ENCODE data around the gene GGCX.
"Not testable (repeated sequence)": the region's sequence is repeated elsewhere in the genome, so short reads cannot be mapped to it uniquely, and the experiment has no call there.

GGCX gene

DNA sequence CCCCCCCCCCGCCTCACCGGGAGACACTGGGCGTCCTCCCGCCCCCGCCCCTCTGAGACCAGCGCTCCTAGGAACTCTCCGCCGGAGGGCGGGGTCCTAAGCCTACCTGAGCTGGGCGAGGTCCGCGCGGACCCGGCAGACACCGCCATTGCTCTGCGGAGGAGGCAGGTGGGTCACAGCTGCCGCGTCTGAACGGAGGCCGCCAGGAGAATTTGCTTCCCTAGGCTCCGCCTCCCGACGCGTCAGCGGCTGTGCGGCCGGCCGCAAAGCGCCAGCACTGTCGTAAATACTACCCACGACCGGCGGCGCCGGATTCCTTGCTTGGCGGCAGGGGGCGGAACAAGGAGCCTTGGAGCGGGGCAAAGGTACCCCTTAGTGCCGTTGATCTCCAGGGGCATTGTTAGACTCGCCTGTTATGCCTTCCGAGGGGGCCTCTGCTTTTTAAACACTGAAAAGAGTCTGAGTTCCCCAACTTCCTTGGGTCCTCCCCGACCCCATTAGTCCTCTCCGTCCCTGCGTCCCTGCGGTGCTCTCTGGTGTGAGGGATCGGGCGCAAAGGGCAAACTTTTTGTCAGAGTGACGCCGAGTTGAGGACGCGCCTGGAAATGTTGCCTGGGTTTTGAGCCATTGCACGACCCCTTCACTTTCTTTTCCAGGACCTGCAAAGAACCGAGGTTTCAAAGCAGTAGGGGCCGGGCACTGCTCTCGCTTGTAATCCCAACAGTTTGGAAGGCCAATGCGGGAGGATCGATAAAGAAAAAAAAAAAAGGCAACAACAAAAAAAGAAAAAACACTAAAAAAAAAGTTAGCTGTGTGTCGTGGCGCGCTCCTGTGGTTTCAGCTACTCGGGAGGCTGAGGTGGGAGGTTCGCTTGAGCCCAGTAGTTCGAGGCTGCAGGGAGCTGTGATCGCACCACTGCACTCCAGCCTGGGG lies at the start of gene GGCX:
TSS of gene GGCX (minus strand) at position 214 of the 933 bp plus-strand sequence. CDS start at position 149, 65 bp downstream.
- peak; percentile 95 for DNase-seq (ENCODE audit: low spot score)

DNA sequence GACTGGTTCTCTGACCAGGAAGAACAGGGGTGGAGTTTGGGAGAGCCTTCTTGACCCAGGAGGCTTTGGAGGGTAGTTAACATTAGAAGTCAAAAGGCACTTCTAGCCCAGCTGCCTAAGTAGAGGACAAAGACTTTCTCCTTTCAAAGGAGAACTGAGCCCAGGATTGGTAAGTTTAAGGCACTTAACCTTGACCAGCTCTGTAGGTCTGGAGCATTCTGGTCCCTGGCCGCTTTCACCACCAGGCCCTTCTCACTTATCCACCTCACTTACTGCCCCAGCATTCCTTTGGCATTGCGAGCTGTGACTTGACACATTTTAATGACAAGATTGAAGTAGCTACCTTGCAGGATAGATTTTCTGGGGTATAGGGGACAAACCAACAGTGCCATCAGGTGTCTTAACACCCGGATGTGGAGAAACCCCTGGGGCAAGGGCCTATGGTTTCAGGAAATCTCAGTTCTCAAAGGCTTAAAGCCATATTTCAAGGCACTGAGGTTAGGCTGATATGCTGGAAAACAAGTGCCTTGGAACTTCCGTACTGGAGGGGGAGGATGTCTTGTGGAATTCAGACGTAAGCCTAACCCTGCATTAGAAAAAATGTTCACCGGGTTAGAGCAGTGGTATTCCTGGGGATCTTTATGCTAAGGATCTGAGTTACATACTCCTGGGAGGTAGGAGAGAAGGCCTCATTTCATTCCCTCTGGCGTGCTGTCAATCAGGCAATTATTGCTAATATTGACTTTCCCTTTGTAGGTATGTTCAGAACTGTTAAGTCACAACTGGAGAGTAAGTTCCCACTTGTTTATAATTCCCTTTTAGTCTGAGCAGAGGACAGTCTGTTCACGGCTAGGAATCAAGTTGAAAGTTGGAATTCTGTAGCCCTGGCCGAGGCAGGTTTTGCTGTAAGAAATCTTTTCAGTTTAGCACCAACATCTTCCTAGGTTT lies 46.2 kb upstream of the GGCX start:
- DNase-seq (ENCODE audit: low spot score) = no peak

DNA sequence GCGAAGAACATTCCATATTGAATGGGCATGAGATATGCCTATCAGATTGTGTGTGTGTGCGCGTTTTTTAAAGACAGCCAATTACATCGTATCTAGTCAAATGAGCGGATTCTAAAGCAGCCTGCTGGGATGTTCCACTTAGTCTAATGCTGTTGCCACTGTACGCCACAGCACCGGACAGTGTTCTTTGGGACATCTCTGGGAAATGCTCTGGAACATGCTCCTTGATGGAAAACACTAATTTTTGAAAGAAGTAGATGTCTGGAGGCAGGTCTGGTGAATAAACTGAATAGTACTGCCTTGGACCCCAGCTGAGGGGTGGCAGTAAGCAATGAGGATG lies 44.8 kb upstream of the GGCX start:
- no peak for DNase-seq (ENCODE audit: low spot score)

DNA sequence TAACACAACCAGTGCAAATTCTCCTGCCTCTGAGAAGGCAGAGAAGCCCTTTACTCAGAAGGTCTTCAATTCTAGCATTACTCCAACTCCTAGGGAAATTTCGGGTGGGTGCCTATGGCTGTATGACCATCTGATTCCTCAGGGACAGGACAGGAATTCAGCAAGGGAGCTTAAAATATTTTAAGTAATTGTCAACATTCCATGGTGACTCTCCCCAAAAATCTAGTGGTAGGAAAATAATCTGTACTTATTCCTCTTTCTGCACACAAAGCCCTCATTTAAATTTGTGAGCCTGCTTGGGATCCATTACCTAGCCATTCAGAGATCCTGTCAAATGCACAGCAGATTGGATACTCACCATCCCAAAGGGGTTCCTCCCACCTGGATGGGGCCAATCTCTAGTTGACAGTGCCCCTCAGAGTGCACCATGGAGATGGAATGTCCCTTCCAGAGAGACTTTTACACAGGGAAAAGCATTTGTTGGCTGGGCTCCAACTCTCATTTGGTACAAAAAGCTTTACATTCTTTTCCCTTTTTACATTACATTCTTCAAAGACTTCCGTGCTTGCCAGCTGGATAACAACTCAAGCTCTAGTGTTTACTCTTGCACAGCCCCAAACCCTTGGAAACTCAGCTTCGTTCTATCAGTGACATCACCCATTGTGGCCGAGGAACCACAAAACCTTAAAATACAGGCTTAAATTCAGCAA lies 44.3 kb upstream of the GGCX start:
- DNase-seq (ENCODE audit: low spot score) = no peak

DNA sequence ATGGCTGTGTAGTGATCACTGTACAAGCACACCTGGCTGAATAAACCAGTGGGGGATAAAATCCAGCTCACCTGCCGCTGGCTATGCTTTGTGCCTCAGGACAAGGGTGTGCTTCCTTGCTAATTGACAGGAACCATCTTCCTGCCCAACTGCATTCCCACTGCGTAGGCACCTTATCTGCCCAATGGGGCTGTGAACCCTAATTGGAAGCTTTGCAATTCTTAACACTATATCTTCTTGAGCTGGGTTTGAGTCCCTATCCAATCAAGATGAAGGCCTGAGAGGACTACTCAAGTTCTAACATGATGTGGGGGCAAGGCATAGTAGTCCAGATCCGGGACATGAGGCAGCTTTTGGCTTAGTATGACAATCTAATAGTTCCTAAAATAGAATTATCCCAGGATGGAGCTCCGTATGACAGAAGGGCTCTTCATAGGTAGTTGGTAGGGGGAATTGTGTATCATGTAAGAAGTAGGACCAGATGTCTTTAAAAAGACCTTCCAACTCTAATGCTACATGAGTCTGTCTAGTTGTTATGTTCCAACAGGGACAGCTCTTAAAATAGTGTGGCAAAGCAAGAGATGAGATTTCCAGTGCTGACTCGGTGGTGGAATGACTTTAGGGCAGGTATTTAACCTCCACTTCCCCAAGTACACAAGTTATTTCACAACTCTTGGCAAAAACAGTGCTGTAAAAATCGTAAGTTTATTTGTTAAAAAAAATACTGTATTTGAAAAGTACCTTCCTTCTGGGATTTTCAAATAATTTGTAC lies 43.5 kb upstream of the GGCX start:
- no peak for DNase-seq (ENCODE audit: low spot score)

DNA sequence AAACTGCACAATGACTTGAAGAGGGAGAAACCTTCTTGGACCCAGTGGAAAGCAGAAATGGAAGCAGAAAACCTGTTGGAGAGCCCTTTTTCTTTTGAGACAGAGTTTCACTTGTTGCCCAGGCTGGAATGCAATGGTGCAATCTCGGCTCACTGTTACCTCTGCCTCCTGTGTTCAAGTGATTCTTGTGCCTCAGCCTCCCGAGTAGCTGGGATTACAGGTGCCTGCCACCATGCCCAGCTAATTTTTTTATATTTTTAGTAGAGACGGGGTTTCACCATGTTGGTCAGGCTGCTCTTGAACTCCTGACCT lies 42.8 kb upstream of the GGCX start:
- DNase-seq (ENCODE audit: low spot score) = not testable (repeated sequence)

DNA sequence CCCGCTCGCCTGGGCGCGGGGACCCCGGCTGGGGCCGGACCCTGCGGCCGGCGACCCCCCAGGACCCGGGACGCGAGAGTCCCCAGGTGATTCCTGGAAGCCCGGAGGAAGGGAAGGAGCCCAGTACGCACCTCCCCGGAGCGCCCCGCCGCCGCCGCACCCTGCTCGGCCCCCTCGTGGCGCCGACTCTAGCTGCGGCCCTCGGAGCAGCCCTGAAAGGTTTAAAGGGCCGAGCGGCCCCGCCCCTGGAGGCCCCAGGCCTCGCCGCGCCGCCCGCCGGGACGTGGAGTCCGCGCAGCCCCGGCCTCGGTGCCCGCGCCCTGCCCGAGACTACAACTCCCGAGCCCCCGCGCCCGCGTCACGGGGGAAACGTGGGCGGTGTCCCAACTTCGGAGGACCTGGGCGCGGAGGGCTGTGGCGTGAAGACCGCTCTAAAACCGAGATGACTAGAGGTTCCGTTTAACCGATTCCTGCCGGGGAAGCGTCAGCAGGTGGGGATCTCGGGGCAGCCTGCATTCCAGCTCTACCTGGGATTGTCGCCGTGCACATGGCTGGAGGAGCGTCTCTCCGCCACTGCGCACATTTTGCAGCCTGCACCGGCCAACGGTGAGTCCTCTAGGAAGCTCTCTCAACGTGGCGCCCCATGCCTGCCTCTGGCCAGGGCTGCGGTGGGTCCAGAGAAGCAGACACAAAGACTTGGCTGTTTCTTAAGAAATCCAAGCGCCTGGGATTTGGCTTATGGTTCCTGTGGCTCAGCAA lies 41.4 kb upstream of the GGCX start, which contains the start of gene TMEM150A:
TSS of gene TMEM150A (minus strand) at position 223 of the 759 bp plus-strand sequence. CDS start 750 bp downstream, outside the sequence.
- peak; percentile 93 for DNase-seq (ENCODE audit: low spot score)

DNA sequence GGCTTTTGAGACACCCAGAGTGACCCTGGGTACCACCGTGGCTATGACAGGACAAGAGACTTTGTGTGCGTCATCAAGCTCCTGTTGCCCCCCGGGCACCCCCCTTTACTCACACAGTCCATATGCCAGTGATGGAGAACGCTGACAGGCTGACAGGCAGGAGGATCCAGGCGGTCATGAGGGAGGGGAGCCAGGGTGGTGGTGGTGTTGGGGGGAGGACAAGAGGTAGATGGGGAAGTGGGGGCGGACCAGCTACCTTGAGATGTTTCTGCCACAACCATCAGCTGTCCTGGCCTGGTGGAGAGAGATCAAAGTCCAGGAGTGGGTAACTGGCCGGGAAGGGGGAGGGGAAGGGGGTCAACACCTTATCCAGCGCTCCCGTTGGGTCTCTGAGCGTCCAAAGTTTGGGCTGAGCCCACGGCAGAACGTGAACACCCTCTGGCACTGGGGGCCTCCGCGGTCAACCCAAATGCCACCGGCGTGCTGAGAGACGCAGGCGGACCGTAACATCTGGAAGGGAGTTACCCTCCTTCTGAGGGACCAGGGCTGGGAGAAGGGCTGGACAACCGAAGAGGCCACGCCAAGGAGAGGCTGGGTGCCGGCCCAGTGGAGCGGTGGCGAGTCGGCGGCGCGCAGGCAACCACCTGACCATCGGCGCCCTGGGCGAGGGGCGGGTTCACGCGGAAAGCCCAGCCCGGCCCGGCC lies 40.6 kb upstream of the GGCX start:
- no peak for DNase-seq (ENCODE audit: low spot score)

DNA sequence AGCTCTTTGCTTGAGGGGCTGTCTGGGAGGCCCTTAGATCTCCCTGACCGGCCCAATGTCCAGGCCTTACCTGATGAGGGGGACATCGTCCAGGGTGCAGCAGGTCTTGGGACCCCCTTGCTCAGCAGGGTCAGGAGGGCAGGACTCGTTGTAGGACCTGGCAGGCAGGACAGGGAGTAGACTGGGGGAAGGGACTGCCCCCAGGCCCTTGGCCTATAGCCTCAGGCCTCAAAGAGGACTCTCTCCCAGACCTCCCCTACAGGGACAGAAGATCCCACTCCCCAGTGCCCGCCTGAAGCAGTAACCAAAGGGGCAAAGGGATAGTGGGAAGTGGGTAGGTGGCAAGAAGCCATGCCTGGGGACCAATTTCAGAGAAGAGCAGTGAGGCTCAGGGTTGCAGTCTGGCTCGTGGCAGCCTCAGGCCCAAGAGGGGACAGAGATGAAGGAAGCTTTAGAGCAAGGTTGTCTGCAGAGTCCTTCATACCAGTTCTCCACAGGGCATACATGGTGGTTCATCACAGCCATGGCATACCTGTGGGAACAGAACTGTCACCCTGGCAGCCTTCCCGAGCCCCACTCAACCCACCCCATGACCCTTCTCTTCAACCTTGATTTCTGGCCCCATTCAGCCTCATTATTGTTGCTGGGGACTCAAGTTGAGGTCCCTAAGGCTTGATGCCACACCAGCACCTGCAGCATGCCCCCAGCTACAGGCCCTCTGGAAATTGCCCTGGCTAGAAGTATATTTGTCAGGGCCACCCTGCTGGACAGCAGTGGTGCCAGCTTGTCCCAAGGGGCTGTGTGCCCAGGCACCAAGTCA lies 39.9 kb upstream of the GGCX start:
- no peak for DNase-seq (ENCODE audit: low spot score)

DNA sequence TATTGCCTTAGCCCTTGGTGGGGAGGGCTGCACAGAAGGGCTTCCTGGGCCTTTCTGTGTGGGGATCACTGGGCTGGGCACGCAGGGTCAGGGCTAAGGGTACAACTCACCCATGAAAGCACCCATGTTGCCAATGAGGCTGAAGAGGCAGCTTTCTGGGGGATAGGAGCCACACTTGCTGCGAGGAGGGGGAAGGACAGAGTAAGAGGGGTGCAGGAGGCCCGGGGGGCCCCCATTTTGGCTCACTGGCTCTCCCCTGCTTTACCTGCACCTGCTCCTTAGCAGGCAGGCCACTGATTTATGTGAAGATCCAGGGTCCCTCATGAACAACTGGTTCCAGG lies 38.9 kb upstream of the GGCX start:
- no peak for DNase-seq (ENCODE audit: low spot score)

DNA sequence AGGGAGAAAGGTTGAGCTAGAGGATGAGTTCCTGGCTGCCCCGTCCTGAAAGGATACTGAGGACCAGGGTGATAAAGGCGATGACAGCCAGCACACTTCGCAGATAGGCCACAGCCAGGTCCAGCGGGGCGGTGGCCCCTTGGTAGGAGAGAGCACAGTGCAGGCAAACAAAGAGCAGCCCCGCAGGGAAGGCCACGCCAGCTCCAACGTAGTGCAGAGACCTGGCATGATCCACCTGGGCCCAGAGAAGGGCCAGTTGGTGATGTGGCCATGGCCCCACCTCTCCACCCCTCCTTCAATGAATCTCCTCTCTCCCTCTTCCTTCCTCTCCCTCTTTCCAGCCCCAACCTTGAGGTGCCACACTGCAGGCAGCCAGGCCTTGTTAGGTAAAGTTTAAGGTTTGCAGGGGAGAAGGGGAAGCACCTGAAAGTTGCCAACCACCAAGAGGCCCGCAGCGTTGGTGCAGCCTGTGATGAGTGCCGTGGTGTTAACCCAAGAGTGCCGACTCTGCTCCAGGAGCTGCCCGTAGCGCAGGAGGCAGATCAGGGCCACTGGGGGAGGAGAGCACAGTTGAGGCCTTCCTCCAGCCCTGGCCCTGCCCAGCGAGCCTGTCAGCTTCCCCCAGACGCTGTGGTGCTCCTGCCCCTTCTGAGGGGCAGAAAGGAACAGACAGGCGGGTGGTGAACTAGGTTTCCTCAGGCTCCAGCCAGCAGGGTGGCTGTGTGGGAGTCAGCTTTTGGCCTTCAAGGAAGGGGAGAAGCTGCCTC lies 38.4 kb upstream of the GGCX start:
- DNase-seq (ENCODE audit: low spot score) = no peak

DNA sequence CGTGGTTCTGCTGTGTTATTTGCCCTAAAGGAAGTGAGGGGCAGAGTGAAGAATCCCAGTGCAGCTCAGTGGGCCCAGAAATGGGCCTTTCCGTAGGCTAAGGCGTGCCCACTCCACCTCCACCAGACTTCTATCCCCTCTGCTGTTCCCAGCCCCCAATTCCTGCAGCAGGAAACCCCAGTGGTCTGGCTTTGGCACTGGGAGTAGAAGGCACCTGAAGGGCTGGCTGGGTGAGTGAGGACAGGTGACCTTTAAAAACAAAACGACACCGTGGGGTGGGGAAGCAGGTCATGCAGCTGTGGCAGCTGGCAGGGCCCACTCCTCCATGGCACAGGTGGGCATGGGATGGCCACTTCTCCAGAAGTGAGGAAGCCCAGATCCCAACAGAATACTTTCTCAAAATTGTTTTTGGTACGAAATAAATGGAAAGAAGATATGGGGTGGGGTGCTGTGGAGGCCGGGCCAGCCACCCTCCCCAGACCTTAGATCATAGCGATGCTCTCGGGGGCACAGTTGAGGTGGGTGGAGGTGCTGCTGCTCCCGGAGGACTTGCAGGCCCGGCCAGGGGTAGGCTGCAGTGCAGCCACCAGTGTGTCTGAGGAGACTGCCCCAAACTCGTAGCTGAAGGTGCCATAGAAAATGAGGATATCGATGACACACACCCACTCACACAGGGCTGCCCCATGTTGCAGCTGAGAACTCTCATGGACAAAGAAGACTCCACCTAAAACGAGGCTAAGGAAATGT lies 37.5 kb upstream of the GGCX start:
- DNase-seq (ENCODE audit: low spot score) = no peak

DNA sequence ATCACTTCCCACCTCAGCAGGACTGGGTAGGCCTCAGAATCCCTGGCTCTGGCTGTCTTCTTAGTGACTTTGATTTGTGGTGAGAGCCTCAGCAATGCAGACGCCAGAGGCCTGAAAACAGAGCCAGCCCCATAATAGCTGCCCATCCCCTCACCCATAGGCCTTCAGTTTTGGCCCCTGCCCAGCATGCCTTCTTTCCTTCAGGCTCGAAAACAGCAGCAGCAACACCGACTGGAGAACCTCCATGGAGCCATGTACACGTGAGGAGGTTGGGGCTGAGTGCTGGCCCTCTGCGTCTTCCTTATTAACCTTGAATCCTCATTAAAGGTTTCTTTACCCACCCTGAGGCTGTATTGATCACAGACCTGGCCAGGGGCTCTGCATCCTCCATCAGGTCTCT lies 35.9 kb upstream of the GGCX start:
- no peak for DNase-seq (ENCODE audit: low spot score)

DNA sequence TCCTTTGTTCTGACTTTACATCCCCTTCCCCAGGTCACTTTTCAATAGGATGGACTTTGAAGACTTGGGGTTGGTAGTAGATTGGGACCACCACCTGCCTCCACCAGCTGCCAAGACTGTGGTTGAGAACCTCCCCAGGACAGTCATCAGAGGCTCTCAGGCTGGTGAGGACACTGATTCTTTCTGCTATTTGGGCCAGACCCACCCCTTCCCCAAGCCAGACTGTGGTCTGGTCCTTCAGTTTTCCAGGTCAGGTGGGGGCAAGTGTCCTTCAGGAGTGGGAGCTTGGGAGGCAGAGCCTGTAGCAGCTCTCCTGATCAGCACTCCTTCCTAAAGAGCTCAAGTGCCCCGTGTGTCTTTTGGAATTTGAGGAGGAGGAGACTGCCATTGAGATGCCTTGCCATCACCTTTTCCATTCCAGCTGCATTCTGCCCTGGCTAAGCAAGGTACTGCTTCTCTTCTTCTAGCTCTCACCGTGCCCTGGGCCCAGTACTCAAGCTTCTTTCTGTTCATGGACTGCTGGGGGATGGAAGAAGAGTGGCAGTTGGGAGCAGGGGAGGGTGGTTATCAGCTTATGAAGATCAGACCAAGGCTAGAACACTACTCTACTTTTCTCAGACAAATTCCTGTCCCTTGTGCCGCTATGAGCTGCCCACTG lies 35.3 kb upstream of the GGCX start:
- no peak for DNase-seq (ENCODE audit: low spot score)

DNA sequence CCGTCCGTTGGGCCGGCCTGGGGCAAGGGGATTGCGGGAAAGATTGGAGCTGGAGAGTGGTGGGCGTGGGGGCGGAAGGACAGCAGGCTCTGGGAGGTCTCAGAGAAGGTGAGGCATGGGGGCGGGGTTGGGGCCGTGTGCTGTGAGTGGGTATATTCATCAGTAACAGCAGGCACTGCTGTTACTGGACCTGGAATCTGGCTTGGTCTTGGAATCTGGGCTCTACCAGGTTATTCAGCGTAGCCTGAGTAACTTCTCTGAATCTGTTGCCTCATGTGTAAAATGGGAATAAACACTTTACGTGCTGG lies 34.7 kb upstream of the GGCX start:
- DNase-seq (ENCODE audit: low spot score) = no peak

DNA sequence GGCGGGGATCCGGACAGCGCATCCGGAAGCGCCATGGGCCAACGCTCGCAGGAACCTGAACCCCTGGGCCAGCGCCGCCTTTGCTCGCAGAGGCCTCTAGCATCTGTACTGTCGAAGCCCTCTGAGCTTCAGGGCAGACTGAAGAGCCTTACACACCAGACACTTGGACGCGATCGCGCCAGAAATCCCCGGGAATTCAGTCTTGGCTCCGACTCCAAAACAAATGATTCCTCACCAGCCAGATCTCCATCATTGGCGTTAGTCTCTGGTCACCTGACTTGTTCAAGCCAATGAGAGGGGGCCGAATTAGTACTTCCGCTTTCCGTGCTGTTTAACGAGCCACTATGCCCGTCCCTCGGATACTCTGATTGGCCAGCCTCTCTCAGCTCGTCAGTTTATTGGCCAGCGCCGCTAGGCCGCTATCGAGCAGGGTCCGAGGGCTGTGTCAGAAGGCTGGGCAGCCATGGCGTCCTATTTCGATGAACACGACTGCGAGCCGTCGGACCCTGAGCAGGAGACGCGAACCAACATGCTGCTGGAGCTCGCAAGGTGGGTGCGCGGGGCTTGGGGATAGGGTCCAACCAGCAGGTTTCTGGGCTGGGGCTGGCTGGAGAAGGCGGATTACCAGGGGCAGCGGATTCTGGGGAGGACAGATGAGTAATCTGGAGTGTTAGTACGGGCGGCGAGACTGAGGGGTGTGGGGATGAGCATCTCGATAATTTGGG lies 34.2 kb upstream of the GGCX start, which contains the start of gene RNF181:
TSS of gene RNF181 (plus strand) at position 445 of the 725 bp plus-strand sequence. CDS start at position 464, 19 bp downstream.
- DNase-seq (ENCODE audit: low spot score) = peak; percentile 99

Data from putamen (tissue), 1 donor.